ENCODE data around the gene LZTR1.

Gene LZTR1

DNA sequence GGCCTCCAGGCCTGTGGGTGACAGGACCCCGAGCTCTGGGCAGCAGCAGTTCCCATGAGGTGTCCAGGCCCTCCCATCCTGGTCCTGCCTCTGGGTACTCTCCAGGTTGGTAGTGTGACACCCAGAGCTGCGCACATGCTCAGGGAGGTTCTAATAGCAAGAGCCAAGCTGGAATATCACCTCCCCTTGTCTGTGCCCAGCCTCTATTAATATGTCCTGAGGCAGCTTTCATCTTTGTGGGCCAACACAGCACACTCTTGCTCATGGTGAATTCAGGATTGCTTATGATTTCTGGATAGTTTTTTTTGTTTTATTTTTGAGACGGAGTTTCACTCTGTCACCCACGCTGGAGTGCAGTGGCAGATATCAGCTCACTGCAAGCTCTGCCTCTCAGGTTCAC, 36.2 kb downstream of the LZTR1 start:
- no peaks in the 10 kb centered on the region for H3K36me3 ChIP-seq (ENCODE audit: control insufficient read depth, insufficient read depth, low read length)
- no peak overlapping the region for H3K27ac ChIP-seq (ENCODE audit: insufficient read depth, low read depth, low read length, poor library complexity, severe bottlenecking)
- H3K9me3 ChIP-seq (ENCODE audit: control insufficient read depth, low read length) = no peaks in the 10 kb centered on the region
- H3K4me3 ChIP-seq (ENCODE audit: insufficient read depth, low read depth, low read length) = no peak overlapping the region
- H3K4me1 ChIP-seq (ENCODE audit: control insufficient read depth, insufficient read depth, low read length) = peaks cover 20% of the 10 kb centered on the region
- no peaks in the 10 kb centered on the region for H3K27me3 ChIP-seq (ENCODE audit: control insufficient read depth, insufficient read depth, low read length, poor library complexity, severe bottlenecking)
- 93 to 94% methylated on average over 4 of the region's 4 CpGs for WGBS, 2 experiments

DNA sequence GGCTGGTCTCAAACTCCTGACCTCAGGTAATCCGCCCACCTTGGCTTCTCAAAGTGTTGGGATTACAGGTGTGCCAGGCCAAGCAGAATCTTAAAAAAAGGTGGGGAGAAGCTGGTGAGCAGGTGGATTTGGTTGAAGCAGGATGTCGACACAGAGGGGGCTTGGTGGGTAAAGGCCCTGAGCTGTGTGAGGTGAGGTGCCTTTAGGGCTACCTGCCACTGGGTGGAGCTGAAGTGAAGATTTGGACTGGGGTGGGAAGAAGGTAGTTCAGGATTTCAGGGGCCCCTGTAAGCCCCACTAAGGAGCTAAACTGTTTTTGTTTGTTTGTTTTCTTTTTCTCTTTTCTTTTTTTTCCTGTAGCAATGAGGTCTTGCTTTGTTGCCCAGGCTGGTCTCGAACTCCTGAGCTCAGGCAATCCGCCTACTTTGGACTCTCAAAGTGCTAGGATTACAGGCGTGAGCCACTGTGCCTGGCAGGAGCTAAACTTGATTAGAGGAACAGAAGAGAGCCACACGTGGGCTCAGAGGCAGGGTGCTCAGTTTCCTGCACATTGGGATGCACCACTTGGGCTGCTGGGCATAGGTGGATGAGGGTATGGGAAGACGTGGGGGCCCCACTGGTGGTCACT, 38.8 kb downstream of the LZTR1 start:
- WGBS, 2 experiments = 74 to 78% methylated on average over 7 of the region's 7 CpGs
- no peaks in the 10 kb centered on the region for H3K36me3 ChIP-seq (ENCODE audit: control insufficient read depth, insufficient read depth, low read length)
- H3K9me3 ChIP-seq (ENCODE audit: control insufficient read depth, low read length) = no peaks in the 10 kb centered on the region
- H3K4me3 ChIP-seq (ENCODE audit: insufficient read depth, low read depth, low read length) = no peak overlapping the region
- H3K27ac ChIP-seq (ENCODE audit: insufficient read depth, low read depth, low read length, poor library complexity, severe bottlenecking) = no peak overlapping the region
- H3K4me1 ChIP-seq (ENCODE audit: control insufficient read depth, insufficient read depth, low read length) = peaks cover 3% of the 10 kb centered on the region
- no peaks in the 10 kb centered on the region for H3K27me3 ChIP-seq (ENCODE audit: control insufficient read depth, insufficient read depth, low read length, poor library complexity, severe bottlenecking)

- Histone ChIP-seq H3K27me3 (ENCODE audit: control insufficient read depth, insufficient read depth, low read length, poor library complexity, severe bottlenecking) (no peaks in the 10 kb centered on the region), H3K27ac (ENCODE audit: insufficient read depth, low read depth, low read length, poor library complexity, severe bottlenecking) (no peak overlapping the region), H3K9me3 (ENCODE audit: control insufficient read depth, low read length) (no peaks in the 10 kb centered on the region), H3K4me1 (ENCODE audit: control insufficient read depth, insufficient read depth, low read length) (no peaks in the 10 kb centered on the region), H3K36me3 (ENCODE audit: control insufficient read depth, insufficient read depth, low read length) (no peaks in the 10 kb centered on the region), H3K4me3 (ENCODE audit: insufficient read depth, low read depth, low read length) (no peak overlapping the region)
- 86 to 87% methylated on average over 10 of the region's 10 CpGs for WGBS, 2 experiments
Measured at GRCh38 chr22:21022507-21022906, 40.4 kb downstream of the LZTR1 start.

- Histone ChIP-seq H3K36me3 (ENCODE audit: control insufficient read depth, insufficient read depth, low read length) (no peaks in the 10 kb centered on the region), H3K27ac (ENCODE audit: insufficient read depth, low read depth, low read length, poor library complexity, severe bottlenecking) (no peak overlapping the region), H3K9me3 (ENCODE audit: control insufficient read depth, low read length) (no peaks in the 10 kb centered on the region), H3K27me3 (ENCODE audit: control insufficient read depth, insufficient read depth, low read length, poor library complexity, severe bottlenecking) (no peaks in the 10 kb centered on the region), H3K4me3 (ENCODE audit: insufficient read depth, low read depth, low read length) (no peak overlapping the region), H3K4me1 (ENCODE audit: control insufficient read depth, insufficient read depth, low read length) (no peaks in the 10 kb centered on the region)
- WGBS, 2 experiments = 93 to 94% methylated on average over 13 of the region's 13 CpGs
Measured at GRCh38 chr22:21022955-21023614, 41.0 kb downstream of the LZTR1 start.

GRCh38 chr22:21025266-21025665, 43.2 kb downstream of the LZTR1 start:
- no peak overlapping the region for H3K27ac ChIP-seq (ENCODE audit: insufficient read depth, low read depth, low read length, poor library complexity, severe bottlenecking)

GRCh38 chr22:21025763-21026755, 44.0 kb downstream of the LZTR1 start:
- Histone ChIP-seq H3K4me3 (ENCODE audit: insufficient read depth, low read depth, low read length) (no peak overlapping the region), H3K27ac (ENCODE audit: insufficient read depth, low read depth, low read length, poor library complexity, severe bottlenecking) (no peak overlapping the region), H3K9me3 (ENCODE audit: control insufficient read depth, low read length) (no peaks in the 10 kb centered on the region), H3K36me3 (ENCODE audit: control insufficient read depth, insufficient read depth, low read length) (no peaks in the 10 kb centered on the region), H3K4me1 (ENCODE audit: control insufficient read depth, insufficient read depth, low read length) (no peaks in the 10 kb centered on the region), H3K27me3 (ENCODE audit: control insufficient read depth, insufficient read depth, low read length, poor library complexity, severe bottlenecking) (peaks cover 9% of the 10 kb centered on the region)
- WGBS, 2 experiments = 92 to 93% methylated on average over 27 of the region's 27 CpGs

More at GRCh38 chr22:21025266-21025665, 43.2 kb downstream of the LZTR1 start:
- no peaks in the 10 kb centered on the region for H3K4me1 ChIP-seq (ENCODE audit: control insufficient read depth, insufficient read depth, low read length)
- 78% methylated on average over 8 of the region's 8 CpGs for WGBS, 2 experiments
- H3K27me3 ChIP-seq (ENCODE audit: control insufficient read depth, insufficient read depth, low read length, poor library complexity, severe bottlenecking) = peaks cover under 1% of the 10 kb centered on the region
- no peak overlapping the region for H3K4me3 ChIP-seq (ENCODE audit: insufficient read depth, low read depth, low read length)
- H3K36me3 ChIP-seq (ENCODE audit: control insufficient read depth, insufficient read depth, low read length) = no peaks in the 10 kb centered on the region
- H3K9me3 ChIP-seq (ENCODE audit: control insufficient read depth, low read length) = no peaks in the 10 kb centered on the region

DNA sequence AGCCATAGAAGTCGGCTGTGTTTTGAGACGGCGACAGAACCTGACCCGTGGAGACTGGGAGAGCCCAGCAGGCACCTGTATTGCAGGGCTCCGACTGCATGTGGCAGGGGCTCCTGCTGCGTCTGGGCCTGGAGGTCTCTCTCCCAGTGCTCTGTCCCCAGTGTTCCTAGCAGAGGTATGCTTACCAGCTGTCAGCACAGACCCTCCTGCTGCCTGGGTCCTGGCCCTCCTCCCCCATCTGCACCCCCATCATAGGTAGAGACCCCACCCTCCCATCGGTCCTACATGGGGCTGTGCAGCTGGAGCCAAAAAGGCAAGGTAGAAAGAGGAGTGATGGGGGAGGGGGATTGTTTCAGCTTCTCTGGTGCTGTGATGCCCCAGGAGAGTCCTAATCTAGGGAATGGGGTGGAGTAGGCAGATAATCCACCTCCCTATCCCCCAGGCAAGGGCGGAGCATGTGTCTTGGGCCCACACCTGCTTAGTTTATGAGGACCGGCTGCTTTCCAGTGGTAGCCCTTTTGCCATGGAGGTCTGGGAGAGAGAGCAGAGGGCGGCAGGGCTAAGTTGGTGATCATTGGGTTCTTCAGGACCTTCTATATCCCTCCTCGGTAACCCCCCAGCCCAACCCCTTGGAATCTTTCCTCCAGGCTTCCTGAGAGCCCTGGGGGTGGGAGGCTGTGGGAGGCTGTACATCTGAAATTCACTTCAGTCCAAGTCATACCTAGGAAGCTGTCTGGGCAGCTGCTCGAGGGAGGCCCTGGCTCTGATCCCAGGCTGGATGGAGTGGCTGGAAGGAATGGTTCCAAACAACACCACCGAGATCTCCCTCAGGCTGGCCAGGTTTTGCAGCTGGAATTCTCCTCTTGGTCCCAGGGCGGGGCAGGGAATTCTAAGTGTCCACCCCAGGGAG, 44.9 kb downstream of the LZTR1 start:
- Histone ChIP-seq H3K4me3 (ENCODE audit: insufficient read depth, low read depth, low read length) (no peak overlapping the region), H3K4me1 (ENCODE audit: control insufficient read depth, insufficient read depth, low read length) (peaks cover 3% of the 10 kb centered on the region), H3K27ac (ENCODE audit: insufficient read depth, low read depth, low read length, poor library complexity, severe bottlenecking) (no peak overlapping the region), H3K27me3 (ENCODE audit: control insufficient read depth, insufficient read depth, low read length, poor library complexity, severe bottlenecking) (peaks cover 18% of the 10 kb centered on the region), H3K36me3 (ENCODE audit: control insufficient read depth, insufficient read depth, low read length) (no peaks in the 10 kb centered on the region), H3K9me3 (ENCODE audit: control insufficient read depth, low read length) (no peaks in the 10 kb centered on the region)
- 86 to 90% methylated on average over 13 to 14 of the region's 14 CpGs for WGBS, 2 experiments

- Histone ChIP-seq H3K4me1 (ENCODE audit: control insufficient read depth, insufficient read depth, low read length) (peaks cover 17% of the 10 kb centered on the region), H3K36me3 (ENCODE audit: control insufficient read depth, insufficient read depth, low read length) (no peaks in the 10 kb centered on the region), H3K4me3 (ENCODE audit: insufficient read depth, low read depth, low read length) (no peak overlapping the region), H3K27me3 (ENCODE audit: control insufficient read depth, insufficient read depth, low read length, poor library complexity, severe bottlenecking) (peaks cover 34% of the 10 kb centered on the region), H3K9me3 (ENCODE audit: control insufficient read depth, low read length) (no peaks in the 10 kb centered on the region), H3K27ac (ENCODE audit: insufficient read depth, low read depth, low read length, poor library complexity, severe bottlenecking) (no peak overlapping the region)
- 93% methylated on average over 13 of the region's 13 CpGs for WGBS, 2 experiments
Measured at GRCh38 chr22:21028277-21029251, 46.5 kb downstream of the LZTR1 start.
